GM10266 (cell line): ENCODE results near the gene ST6GALNAC3.

Experiments used
- DNase-seq: peaks from one replicate; pipeline ENCODE4 v3.0.0; 2012; ENCODE audit errors: extremely low spot score
- CTCF ChIP-seq: IDR thresholded peaks from 2 replicates; pipeline ENCODE4 v1.5.1; 2012; ENCODE audit warnings: mild to moderate bottlenecking, low read depth; ENCODE audit not compliant: control insufficient read depth, insufficient read depth; ENCODE audit errors: missing control alignments

The ST6GALNAC3 gene

GRCh38 chr1:76408303-76408702 lies 333.8 kb downstream of the ST6GALNAC3 start:
- no peak for TF ChIP-seq CTCF
- DNase-seq, result no peak

GRCh38 chr1:76410499-76410898 lies 336.0 kb downstream of the ST6GALNAC3 start:
- TF ChIP-seq CTCF, result no peak
- no peak for DNase-seq

GRCh38 chr1:76418531-76418930 lies 344.0 kb downstream of the ST6GALNAC3 start:
- no peak for TF ChIP-seq CTCF
- DNase-seq, result no peak

- DNase-seq, result no peak
- no peak for TF ChIP-seq CTCF
Observed at GRCh38 chr1:76419603-76420002, 345.1 kb downstream of the ST6GALNAC3 start.

- TF ChIP-seq CTCF, result no peak
- no peak for DNase-seq
Observed at GRCh38 chr1:76425201-76426145, 350.9 kb downstream of the ST6GALNAC3 start.

- TF ChIP-seq CTCF, result no peak
- DNase-seq, result no peak
Observed at GRCh38 chr1:76426606-76427005, 352.1 kb downstream of the ST6GALNAC3 start.

- no peak for DNase-seq
- TF ChIP-seq CTCF, result no peak
Observed at GRCh38 chr1:76428028-76428427, 353.5 kb downstream of the ST6GALNAC3 start.
